NCI-H146 treated with DMSO at 0.1 percent for 48 hours (cell line): ENCODE results near the gene ZBTB39.
A peak's percentile ranks its signal among the peaks of the same experiment; 100 is the strongest.
"Not testable (repeated sequence)": the region's sequence is repeated elsewhere in the genome, so short reads cannot be mapped to it uniquely, and the experiment has no call there.

Experiments
- DNase-seq: peaks from one replicate; lab custom pipeline; 2025; ENCODE audit not compliant: unreplicated experiment; lab: John Stamatoyannopoulos, UW

The ZBTB39 gene

DNA sequence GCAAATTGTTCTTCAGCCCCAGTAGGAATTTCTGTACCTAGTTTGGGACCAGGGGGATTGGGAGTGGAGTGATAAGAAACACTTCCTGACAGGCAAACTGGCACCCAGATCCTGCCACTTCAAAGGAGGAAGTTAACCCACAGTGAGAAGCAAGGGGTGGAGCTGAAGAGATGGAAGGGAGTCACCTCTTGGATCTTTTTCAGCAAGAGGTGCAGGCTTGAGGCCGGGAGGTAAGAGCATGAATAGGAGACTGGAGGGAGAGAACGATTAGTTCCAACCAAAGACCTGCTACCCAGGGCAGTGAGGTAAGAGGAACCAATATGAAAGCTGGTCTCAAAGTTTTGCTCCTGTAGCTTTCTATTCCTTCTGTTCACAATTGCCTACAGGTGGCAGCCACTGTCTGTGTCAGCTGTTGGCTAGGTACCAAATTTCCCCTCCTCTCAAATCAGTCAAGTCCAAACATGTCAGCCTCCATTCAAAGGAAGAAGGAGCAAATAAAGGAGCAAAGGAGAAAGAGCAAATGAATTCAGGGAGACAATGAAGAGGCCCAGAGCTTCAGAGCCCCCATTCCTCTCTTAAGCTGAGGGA lies 24.9 kb upstream of the ZBTB39 start:
- DNase-seq = peak; percentile 77

DNA sequence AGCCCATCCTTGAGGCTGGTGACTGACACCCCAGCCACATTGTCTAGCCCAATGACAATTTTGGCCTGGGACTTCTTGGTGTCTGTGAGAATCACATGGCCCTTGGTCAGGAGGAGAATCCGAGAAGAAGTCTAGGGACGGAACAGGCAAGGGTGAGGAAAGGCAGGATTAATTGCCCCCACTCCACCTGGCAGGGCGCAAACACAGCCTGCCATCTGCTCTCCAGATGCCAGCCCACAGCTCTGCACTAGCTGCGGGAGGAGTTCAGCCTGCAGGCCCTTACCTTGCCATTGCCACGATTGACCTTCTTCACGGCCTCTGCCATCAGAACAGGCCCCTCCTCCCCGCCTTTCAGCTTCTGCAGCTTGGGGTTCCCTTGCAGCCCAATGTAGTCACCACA lies 23.1 kb upstream of the ZBTB39 start:
- DNase-seq = no peak

DNA sequence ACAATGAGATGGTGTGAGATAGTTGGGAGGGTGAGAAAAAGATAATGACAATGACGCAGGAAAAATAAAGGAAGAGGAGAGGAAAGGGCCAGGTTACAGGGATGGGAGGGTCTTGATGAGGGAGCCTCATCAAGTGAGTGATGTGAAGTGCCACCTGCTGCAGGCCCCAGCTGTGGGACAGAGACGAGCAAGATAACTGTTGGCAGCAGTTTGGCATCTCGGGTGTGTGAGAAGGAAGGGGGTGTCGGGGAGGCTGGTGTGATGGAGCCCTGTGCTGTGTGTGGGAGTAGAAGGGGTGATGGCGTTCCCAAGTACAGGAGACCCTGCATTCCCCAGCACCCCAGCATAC lies 21.4 kb upstream of the ZBTB39 start:
- DNase-seq = no peak

- no peak for DNase-seq
Measured at GRCh38 chr12:57027011-57027804, 20.9 kb upstream of the ZBTB39 start.

- DNase-seq = no peak
Measured at GRCh38 chr12:57025196-57025595, 18.9 kb upstream of the ZBTB39 start.

DNA sequence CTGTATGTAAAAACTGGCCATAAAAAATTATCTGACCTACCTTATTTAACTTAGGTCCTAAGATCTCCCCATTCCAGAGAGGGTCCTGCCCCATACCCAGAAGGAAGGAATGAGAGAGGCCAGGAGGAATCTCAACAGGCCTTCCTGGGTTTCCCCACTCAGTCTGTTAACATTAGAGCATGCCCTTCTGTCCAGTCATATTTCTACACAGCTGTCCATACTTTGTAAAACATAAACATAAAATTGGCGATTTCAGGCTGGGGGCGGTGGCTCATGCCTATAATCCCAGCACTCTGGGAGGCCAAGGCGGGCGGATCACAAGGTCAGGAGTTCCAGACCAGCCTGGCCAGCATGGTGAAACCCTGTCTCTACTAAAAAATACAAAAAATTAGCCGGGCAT lies 16.0 kb upstream of the ZBTB39 start:
- DNase-seq = not testable (repeated sequence)

DNA sequence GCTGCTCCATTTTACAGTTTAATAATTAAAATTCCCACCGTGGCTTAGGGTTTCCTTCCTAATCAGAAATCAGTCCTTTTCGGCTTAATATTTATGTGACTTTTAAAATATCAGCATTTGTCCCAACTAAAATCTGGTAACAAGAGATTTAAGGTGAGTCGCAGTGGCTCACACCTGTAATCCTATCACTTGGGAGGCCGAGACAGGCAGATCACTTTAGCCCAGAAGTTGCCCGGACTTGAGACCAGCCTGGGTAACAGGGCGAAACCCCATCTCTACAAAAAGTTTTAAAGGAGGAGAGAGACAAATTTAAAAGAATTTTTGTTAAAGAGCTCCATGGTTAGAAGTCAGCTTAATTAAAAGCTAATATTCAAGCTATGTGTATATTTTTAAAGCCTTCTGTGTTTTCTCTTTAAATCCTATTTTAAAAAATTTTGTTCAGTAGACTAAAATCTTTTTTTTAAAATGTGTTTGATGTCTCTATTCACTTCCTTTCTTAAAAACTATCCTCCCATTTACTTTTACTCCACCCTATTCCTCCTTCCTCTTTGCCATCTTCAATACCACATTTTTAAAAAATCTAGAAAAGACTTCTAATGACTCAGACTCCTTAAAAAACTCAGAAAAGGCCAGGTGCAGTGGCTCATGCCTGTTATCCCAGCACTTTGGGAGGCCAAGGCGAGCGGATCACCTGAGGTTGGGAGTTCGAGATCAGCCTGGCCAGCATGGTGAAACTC lies 13.8 kb upstream of the ZBTB39 start:
- DNase-seq = no peak

- DNase-seq = no peak
Measured at GRCh38 chr12:57018906-57019305, 12.6 kb upstream of the ZBTB39 start.

DNA sequence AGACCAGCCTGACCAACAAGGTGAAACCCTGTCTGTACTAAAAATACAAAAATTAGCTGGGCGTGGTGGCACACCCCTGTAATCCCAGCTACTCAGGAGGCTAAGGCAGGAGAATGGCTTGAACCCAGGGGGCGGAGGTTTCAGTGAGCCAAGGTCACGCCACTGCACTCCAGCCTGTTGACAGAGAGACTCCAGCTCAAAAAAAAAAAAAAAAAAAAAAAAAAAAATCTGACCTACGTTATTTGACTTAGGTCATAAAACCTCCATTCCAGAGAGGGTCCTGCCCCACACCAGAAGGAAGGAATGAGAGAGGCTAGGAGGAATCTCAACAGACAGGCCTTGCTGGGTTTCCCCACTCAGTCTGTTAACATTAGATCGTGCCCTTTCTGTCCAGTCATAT lies 12.0 kb upstream of the ZBTB39 start:
- not testable (repeated sequence) for DNase-seq

- no peak for DNase-seq
Measured at GRCh38 chr12:57016348-57016747, 10.0 kb upstream of the ZBTB39 start, which contains the start of gene TAC3. Gene TAC3 (minus strand): TSS chr12:57016529. CDS start chr12:57015797, 732 bp downstream.

DNA sequence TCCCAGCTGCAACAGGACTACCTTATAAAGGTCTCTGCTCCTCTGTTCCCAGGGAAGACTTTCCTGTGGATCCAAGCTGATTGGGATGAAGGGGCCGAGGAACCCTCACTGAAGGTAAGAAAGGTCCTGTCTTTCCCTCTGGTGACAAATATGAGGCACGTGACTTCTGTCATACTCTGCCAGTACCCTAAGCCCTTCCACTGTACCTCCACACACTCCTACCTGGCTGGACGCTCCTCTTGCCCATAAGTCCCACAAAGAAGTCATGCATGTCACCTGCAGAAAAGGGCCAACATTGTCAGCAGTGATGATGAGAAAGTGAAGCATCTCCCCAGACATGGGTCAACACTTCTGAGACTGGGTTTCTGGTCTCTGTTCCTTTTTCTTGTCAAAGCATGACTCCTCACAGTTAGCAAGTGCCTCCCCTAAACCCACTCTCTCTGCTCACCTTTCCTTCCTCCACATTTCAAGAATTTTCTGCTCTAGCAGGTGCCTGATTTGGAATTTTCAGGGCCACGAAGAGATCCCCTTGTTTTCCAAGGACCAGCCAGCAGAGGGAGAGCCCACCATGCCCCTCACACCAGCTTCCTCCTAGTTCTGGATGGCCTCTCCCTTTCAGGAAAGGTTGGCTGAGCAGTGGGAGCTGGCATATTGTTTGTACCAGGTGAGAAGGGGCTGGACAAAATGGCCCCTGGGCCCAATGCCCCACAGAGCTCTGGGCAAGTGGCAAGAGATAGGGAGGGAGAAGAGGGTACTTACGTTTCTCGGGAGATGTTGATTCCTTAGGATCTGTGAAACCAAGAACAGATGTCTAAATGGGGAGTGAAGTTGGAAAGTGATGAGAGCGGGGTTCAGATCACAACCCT lies 6.5 kb upstream of the ZBTB39 start:
- no peak for DNase-seq

GRCh38 chr12:57011438-57012424 lies 5.4 kb upstream of the ZBTB39 start:
- no peak for DNase-seq

DNA sequence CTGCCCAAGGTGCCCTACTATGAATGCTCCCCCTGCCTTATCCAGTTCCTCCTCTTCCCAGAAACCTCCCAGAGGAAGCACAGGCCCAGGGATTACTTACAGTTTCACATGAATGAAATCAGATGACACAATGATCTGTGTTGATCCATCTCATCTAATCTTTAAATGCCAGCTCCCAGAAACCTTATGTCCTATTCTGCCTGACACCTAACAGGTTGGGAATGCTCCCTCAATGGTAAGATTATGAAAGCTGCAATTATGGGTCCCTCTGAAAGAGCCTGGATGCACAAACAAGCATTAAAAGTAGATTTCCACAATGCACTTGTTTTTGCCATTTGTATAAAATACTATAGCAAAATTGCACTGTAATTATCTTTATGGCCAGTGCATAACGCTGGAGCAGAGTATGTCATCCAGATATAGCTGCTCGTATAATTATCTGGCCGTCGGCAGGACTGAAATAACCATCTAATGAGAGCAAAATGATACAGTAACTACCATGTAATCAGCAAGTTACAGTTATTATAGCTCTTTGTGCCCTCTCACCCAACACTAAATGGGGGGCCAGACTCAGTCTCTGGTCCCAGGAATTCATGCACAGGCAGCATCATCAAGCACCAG lies 4.4 kb upstream of the ZBTB39 start:
- no peak for DNase-seq

DNA sequence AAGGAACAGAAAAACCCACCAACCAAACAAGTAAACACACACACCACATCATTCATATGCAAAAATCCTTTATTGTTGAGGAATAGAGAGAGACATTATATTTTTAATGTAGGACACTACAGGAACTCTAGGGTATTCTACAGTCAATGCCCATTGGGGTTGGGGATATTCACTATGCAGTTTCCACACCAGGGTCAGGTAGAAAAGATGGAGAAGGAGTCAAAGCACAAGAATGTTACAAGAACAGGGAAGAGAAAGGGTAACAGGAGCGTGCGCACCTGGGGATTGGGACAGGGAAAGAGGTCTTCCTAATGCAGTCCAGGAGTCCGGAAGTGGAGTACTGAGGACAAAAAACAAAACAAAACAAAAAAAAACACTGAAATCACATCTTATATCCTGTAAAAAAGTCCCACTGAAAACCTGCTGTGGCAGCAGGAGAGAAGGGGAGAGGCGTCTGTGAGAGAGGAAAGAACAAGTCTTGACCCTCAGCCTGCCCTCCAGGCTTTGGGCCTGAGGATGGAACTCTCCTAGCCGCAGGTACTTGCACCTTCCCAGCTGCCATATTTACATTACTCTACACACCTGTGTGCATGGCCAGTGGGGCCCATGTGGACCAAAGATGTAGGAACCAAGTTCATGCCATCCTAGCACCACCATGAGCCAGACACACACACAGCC lies 3.7 kb upstream of the ZBTB39 start:
- no peak for DNase-seq

DNA sequence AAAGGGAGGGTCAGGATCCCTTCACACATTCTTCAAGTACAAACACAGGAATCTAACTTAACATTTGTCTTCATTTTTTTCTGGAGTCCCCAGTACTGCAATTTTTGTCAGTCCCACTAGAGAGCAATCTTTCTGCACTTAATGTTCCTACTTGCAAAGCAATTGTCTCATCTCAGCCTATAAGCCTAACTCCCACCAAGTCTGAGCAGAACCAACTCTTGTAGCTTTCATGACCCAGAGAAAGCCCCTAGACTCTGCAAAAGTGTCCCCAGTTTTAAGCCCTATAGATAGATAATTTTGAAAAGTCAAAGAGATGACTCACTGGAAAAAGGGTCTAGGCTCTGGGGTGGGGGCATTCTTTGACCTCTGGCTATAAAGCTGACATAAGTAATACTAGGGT lies 1.8 kb upstream of the ZBTB39 start:
- peak; percentile 20 for DNase-seq

- no peak for DNase-seq
Measured at GRCh38 chr12:57006809-57007475, 596 bp upstream of the ZBTB39 start.

DNA sequence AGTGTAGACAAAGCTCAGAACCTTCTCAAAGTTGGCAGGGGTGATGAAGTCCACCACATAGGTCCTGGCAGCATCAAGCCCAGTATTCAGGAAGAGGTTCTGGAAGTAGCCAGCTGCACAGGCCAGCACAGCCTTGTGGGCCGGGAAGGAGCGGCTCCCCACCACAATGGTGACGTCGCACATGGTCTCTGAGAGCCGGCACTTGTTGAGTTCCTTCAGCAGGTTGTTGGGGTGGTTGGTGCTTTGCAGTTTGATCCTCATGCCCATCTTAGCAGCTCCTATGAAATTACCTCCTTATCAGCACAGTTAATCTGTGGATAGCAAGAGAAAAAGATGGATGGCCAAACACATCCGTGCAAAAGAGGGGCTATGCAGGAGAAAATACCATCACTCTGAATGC lies 1.7 kb downstream of the ZBTB39 start:
- no peak for DNase-seq

DNA sequence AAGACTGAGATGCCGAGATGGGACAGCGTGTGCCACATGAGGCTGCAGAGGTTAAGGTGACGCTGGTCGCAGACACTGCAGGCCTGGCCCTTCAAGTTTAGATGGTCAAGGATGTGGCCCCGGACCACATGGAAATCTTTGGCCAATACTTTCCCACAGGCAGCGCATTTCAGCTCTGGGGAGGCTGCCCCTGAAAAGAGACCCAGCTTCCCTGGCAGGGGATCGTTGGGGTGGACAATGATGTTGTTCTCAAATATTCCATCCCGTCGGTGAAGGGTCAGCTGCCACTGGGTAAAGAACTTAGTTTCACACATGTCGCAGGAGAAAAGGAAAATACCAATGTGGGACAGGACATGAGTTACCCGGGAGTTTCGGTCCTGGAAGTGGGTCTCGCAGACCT lies 3.0 kb downstream of the ZBTB39 start:
- DNase-seq = no peak
